ENCODE results near the gene NDUFS7. TPM values are rescaled to one million over a fixed set of nuclear protein-coding genes. Genes with fewer than 3 reads are reported as not detected.

The NDUFS7 gene
- polyA plus RNA-seq, 3 donors, result 119 to 232 (median 211) TPM

DNA sequence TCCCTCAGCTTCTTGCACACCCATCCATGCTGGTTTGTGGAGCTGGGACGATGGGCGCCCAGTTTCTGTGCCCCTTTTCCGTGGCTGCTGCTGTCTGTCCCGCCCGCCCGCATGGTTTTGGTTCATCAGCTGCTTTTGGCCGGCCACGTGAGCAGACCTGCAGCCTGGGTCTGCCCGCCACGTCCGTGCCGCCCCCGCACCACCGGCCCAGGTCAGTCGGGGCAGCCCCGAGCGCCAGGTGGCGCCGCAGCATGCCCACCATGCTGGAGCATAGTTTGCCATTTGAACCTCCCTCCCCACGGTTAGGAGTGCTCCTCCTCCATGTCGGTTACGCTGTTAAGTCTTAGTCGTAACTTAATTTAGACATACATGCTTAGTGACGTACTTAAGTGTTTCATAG lies 39.2 kb downstream of the NDUFS7 start:
- H3K27ac ChIP-seq (ENCODE audit: low read depth in 1 of 2, low read length in 2 of 2), result no peak overlapping the region
- H3K4me2 ChIP-seq (replicated peaks; ENCODE audit: extremely low read depth, low read length, poor library complexity, severe bottlenecking), result no peak overlapping the region
- H3K27ac Mint-ChIP-seq, result no peak overlapping the region
- TF ChIP-seq, protein P1, sequence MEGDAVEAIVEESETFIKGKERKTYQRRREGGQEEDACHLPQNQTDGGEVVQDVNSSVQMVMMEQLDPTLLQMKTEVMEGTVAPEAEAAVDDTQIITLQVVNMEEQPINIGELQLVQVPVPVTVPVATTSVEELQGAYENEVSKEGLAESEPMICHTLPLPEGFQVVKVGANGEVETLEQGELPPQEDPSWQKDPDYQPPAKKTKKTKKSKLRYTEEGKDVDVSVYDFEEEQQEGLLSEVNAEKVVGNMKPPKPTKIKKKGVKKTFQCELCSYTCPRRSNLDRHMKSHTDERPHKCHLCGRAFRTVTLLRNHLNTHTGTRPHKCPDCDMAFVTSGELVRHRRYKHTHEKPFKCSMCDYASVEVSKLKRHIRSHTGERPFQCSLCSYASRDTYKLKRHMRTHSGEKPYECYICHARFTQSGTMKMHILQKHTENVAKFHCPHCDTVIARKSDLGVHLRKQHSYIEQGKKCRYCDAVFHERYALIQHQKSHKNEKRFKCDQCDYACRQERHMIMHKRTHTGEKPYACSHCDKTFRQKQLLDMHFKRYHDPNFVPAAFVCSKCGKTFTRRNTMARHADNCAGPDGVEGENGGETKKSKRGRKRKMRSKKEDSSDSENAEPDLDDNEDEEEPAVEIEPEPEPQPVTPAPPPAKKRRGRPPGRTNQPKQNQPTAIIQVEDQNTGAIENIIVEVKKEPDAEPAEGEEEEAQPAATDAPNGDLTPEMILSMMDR (IDR thresholded peaks at IDR 0.05), result no peak
- no peaks in the 10 kb centered on the region for H3K27me3 Mint-ChIP-seq (ENCODE audit: low read depth in 3 of 3)
- H3K9me3 ChIP-seq (replicated peaks in 1 of 2; ENCODE audit: control insufficient read depth in 1 of 2, insufficient read depth in 1 of 2, low read length in 2 of 2), result no peaks in the 10 kb centered on the region
- no peaks in the 10 kb centered on the region for H3K4me1 ChIP-seq (ENCODE audit: control insufficient read depth in 1 of 2, insufficient read depth in 2 of 2, low read length in 2 of 2)
- intact Hi-C loops (cut with micrococcal nuclease), result no loop called here
- H3K36me3 Mint-ChIP-seq, result peaks cover 68 to 91% of the 10 kb centered on the region in 2 donors
- H4K20me1 ChIP-seq (ENCODE audit: insufficient read depth, low read length), result peaks cover 96% of the 10 kb centered on the region
- H3K9me3 Mint-ChIP-seq, result no peaks in the 10 kb centered on the region
- no peak overlapping the region for H3K4me3 ChIP-seq (replicated peaks in 1 of 3; ENCODE audit: low read depth in 2 of 3, low read length in 3 of 3)
- no peak overlapping the region for H3K9ac ChIP-seq (ENCODE audit: insufficient read depth, low read length, poor library complexity, severe bottlenecking)
- no peak for DNase-seq
- no peak overlapping the region for H3K4me3 Mint-ChIP-seq
- 97% methylated on average over 17 of the region's 24 CpGs for WGBS (ENCODE audit: insufficient coverage)
- no peaks in the 10 kb centered on the region for H3K4me1 Mint-ChIP-seq
- no peak overlapping the region for H2AFZ ChIP-seq (ENCODE audit: insufficient read depth, low read depth, low read length, poor library complexity, severe bottlenecking)
- H3K36me3 ChIP-seq (replicated peaks in 1 of 2; ENCODE audit: control insufficient read depth in 1 of 2, insufficient read depth in 2 of 2, low read length in 2 of 2), result peaks cover 90 to 97% of the 10 kb centered on the region in 2 donors
- peaks cover 58% of the 10 kb centered on the region for H3K79me2 ChIP-seq (ENCODE audit: insufficient read depth, low read length)
- H3K27me3 ChIP-seq (ENCODE audit: control insufficient read depth in 2 of 2, insufficient read depth in 2 of 2, low read length in 2 of 2), result no peaks in the 10 kb centered on the region

DNA sequence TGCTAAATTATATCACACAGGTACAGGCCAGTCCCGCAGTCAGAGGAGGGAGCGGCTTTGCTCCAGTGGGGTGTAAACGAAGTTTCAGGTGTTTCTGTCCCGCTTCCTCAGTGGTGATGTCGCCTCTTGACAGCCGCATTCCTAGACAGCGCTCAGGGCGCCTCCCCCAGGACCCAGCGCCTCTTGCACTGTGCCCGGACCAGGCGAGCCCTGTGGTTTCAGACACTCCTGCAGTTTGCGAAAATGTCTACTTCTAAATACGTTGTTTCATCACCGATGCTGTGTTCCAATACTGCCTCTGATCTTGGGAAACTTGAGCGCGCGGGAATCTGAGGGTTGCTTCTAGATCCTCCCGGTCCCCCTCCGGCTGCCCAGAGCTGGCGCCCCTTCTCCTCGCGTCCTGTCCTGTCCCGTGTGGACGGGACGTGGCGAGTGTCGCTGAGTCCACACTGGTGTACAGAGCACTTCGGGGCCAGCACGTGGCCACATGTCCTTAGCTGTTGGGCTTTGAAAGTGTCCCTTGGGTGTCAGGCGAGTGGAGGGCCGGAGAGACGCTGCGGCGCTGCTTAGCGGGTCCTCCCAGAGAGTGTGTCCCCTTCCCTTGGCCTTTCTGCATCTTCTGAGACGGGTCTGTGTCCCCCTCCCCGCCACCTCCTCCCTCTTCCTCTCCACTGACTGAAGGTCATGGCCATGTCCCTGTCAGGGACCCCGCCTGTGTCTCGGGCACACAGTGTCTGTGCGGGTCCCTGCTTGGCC lies 39.9 kb downstream of the NDUFS7 start:
- Mint-ChIP-seq H3K27me3 (ENCODE audit: low read depth in 3 of 3) (no peaks in the 10 kb centered on the region), H3K4me3 (no peak overlapping the region), H3K36me3 (peaks cover 65 to 91% of the 10 kb centered on the region in 2 donors), H3K9me3 (no peaks in the 10 kb centered on the region), H3K4me1 (no peaks in the 10 kb centered on the region), H3K27ac (peak overlapping the region in 1 of 7 donors; percentile 73)
- no peak overlapping the region for H3K4me3 ChIP-seq (replicated peaks in 1 of 3; ENCODE audit: low read depth in 2 of 3, low read length in 3 of 3)
- H3K27ac ChIP-seq (ENCODE audit: low read depth in 1 of 2, low read length in 2 of 2), result no peak overlapping the region
- H3K27me3 ChIP-seq (ENCODE audit: control insufficient read depth in 2 of 2, insufficient read depth in 2 of 2, low read length in 2 of 2), result no peaks in the 10 kb centered on the region
- no peaks in the 10 kb centered on the region for H3K4me1 ChIP-seq (ENCODE audit: control insufficient read depth in 1 of 2, insufficient read depth in 2 of 2, low read length in 2 of 2)
- peaks cover 51% of the 10 kb centered on the region for H3K79me2 ChIP-seq (ENCODE audit: insufficient read depth, low read length)
- no peak overlapping the region for H3K9ac ChIP-seq (ENCODE audit: insufficient read depth, low read length, poor library complexity, severe bottlenecking)
- intact Hi-C loops (cut with micrococcal nuclease), result no loop called here
- peaks cover 95% of the 10 kb centered on the region for H4K20me1 ChIP-seq (ENCODE audit: insufficient read depth, low read length)
- no peak overlapping the region for H3K4me2 ChIP-seq (replicated peaks; ENCODE audit: extremely low read depth, low read length, poor library complexity, severe bottlenecking)
- TF ChIP-seq, protein P1 (IDR thresholded peaks at IDR 0.05), result no peak
- H3K9me3 ChIP-seq (replicated peaks in 1 of 2; ENCODE audit: control insufficient read depth in 1 of 2, insufficient read depth in 1 of 2, low read length in 2 of 2), result no peaks in the 10 kb centered on the region
- no peak for DNase-seq
- 96% methylated on average over 33 of the region's 40 CpGs for WGBS (ENCODE audit: insufficient coverage)
- peaks cover 91 to 97% of the 10 kb centered on the region in 2 donors for H3K36me3 ChIP-seq (replicated peaks in 1 of 2; ENCODE audit: control insufficient read depth in 1 of 2, insufficient read depth in 2 of 2, low read length in 2 of 2)
- H2AFZ ChIP-seq (ENCODE audit: insufficient read depth, low read depth, low read length, poor library complexity, severe bottlenecking), result no peak overlapping the region

Measured in CD14-positive monocyte (primary cell).